GM12878 (cell line): ENCODE results near the gene GPAT3. TPM values are rescaled to one million over a fixed set of nuclear protein-coding genes. Genes with fewer than 3 reads are reported as not detected.

ENCODE experiments used
- ATAC-seq: fragments of 200-7000 bp; cut with Tn5 transposase; 3 replicates; pipeline ENCODE4 v1.9.1; 2020; ENCODE audit warnings: mild to moderate bottlenecking, moderate library complexity
- BruUV-seq: library from RNA; stranded (reverse); fragments of 400-500 nt; replicated peaks from 2 replicates; lab custom pipeline; 2021; lab: Mats Ljungman, UMichigan
- CTCF ChIA-PET: fragments of 300-600 bp; sonication (Branson Sonifier 250); formaldehyde crosslinking; extraction: SDS; loops from one replicate; lab custom pipeline; 2021; ENCODE audit warnings: inconsistent platforms; lab: Yijun Ruan, JAX
- POLR2A ChIA-PET: fragments of 350-600 bp; formaldehyde crosslinking; extraction: SDS; loops from one replicate; lab custom pipeline; 2021; ENCODE audit warnings: inconsistent platforms; lab: Charles Lee
- RAD21 ChIA-PET: fragments of 300-600 bp; sonication (Branson Sonifier 250); formaldehyde crosslinking; loops from one replicate; lab custom pipeline; 2023; ENCODE audit warnings: antibody characterized with exemption; ENCODE audit not compliant: unreplicated experiment; lab: Charles Lee
- SMC1A ChIA-PET: fragments of 300-600 bp; sonication (Branson Sonifier 250); formaldehyde crosslinking; loops from one replicate; lab custom pipeline; 2023; ENCODE audit not compliant: unreplicated experiment, uncharacterized antibody; lab: Charles Lee
- DNase-seq: peaks from one replicate; pipeline ENCODE4 v3.0.0-alpha.2; 2011; ENCODE audit warnings: low read depth, low spot score
- FAIRE-seq: peaks from 3 replicates; lab custom pipeline; 2011; peaks lifted over from hg19 to GRCh38; lab: Jason Lieb, UNC
- H2AFZ ChIP-seq: 2 replicates; pipeline ENCODE4 v1.6.0; 2011; ENCODE audit warnings: low read depth, low read length, control low read depth; ENCODE audit not compliant: control insufficient read depth
- H3K27ac ChIP-seq: 2 replicates; pipeline ENCODE4 v1.5.1; 2011; ENCODE audit warnings: control low read depth; ENCODE audit not compliant: control insufficient read depth, insufficient read depth
- H3K27me3 ChIP-seq, 2 experiments: replicated peaks in 1 of 2; 2 replicates each; pipeline versions ENCODE4 v1.6.0 to v1.6.1; 2011; ENCODE audit warnings: low read length in 1 of 2; ENCODE audit not compliant: control insufficient read depth in 2 of 2, insufficient read depth in 2 of 2
- H3K36me3 ChIP-seq, 2 experiments: 2 replicates each; pipeline ENCODE4 v1.5.1; 2011; ENCODE audit warnings: low read length in 1 of 2; ENCODE audit not compliant: control insufficient read depth in 2 of 2, insufficient read depth in 2 of 2
- H3K4me1 ChIP-seq: 2 replicates; pipeline ENCODE4 v1.6.1; 2011; ENCODE audit warnings: mild to moderate bottlenecking, low read length, moderate library complexity, mixed read lengths; ENCODE audit not compliant: control insufficient read depth, insufficient read depth
- H3K4me2 ChIP-seq: 2 replicates; pipeline ENCODE4 v1.6.0; 2011; ENCODE audit warnings: control low read depth; ENCODE audit not compliant: control insufficient read depth, insufficient read depth
- H3K4me3 ChIP-seq: fragments of 200-600 bp; sonication (generic); 2 replicates; pipeline ENCODE4 v1.5.1; 2016
- H3K79me2 ChIP-seq: 2 replicates; pipeline ENCODE4 v1.6.0; 2011; ENCODE audit warnings: low read length; ENCODE audit not compliant: control insufficient read depth, insufficient read depth
- H3K9ac ChIP-seq: 2 replicates; pipeline ENCODE4 v1.8.0; 2011; ENCODE audit warnings: low read length, control low read depth, mixed read lengths; ENCODE audit not compliant: control insufficient read depth, insufficient read depth
- H3K9me3 ChIP-seq: replicated peaks from 3 replicates; pipeline ENCODE4 v1.5.1; 2011; ENCODE audit warnings: mild to moderate bottlenecking, low read length; ENCODE audit not compliant: control insufficient read depth, insufficient read depth
- H4K20me1 ChIP-seq: 2 replicates; pipeline ENCODE4 v1.6.0; 2011; ENCODE audit not compliant: control insufficient read depth, insufficient read depth
- NRF1 ChIP-seq: conservative IDR thresholded peaks from 2 replicates; pipeline ENCODE4 v1.6.1; 2011; ENCODE audit warnings: mild to moderate bottlenecking, low read depth, low read length, improper control_type of control experiment
- PKNOX1 ChIP-seq: fragments of 450-650 bp; IDR thresholded peaks from 2 replicates; pipeline ENCODE4 v1.6.1; 2016; ENCODE audit warnings: mild to moderate bottlenecking
- RAD21 ChIP-seq: IDR thresholded peaks from 2 replicates; pipeline ENCODE4 v1.6.1; 2011; ENCODE audit warnings: mild to moderate bottlenecking, low read depth, low read length, moderate library complexity; ENCODE audit not compliant: insufficient read depth
- SMC3 ChIP-seq: IDR thresholded peaks from 2 replicates; pipeline ENCODE4 v1.6.1; 2011; ENCODE audit warnings: low read length, improper control_type of control experiment, borderline replicate concordance
- WGBS: methylation state at CpG from one replicate; pipeline ENCODE4 v1.1.6; 2016; ENCODE audit warnings: low lambda C conversion rate; ENCODE audit not compliant: insufficient replicate concordance, insufficient coverage; ENCODE audit errors: missing lambda C conversion rate; 5-methylcytosine and 5-hydroxymethylcytosine counted together
- in situ Hi-C: fragments of 300-500 bp; cut with MboI; formaldehyde crosslinking; loops from 9 replicates; pipeline ENCODE4 v1.14.3; 2018; ENCODE audit warnings: mixed read lengths
- intact Hi-C: fragments of 100-400 bp; cut with micrococcal nuclease; formaldehyde crosslinking; loops from one replicate; pipeline ENCODE4 v1.14.2; 2022; ENCODE audit not compliant: unreplicated experiment
- polyA plus RNA-seq, 11 experiments: library from polyadenylated mRNA; depleted of rRNA in 4 of 11; unstranded in 6 of 11; stranded (reverse) in 5 of 11; fragments of >200 nt; fragmentation: Nextera tagmentation in 4 of 11; fragmentation: Illumina TruSeq in 1 of 11; extraction: Ambion mirVana in 4 of 11; extraction: Trizol in 1 of 11; gene quantifications; 1 replicate in 1 of 11; 2 replicates in 10 of 11; pipeline versions ENCODE4 v1.2.1 to v1.2.3, GENCODE V29; 2011 to 2016; ENCODE audit warnings: inconsistent platforms in 2 of 11, missing spikeins in 2 of 11, low read depth in 1 of 11
- total RNA-seq, 4 experiments: library from RNA; depleted of rRNA in 3 of 4; stranded (reverse); fragments of >200 nt in 3 of 4; fragmentation: Illumina TruSeq in 1 of 4; extraction: Trizol in 1 of 4; gene quantifications; 2 replicates each; pipeline versions ENCODE4 v1.2.1 to v1.2.3, GENCODE V29; 2013 to 2021
- TF ChIP-seq, protein P1 (sequence below), 3 experiments: IDR thresholded peaks in 2 of 3; conservative IDR thresholded peaks in 1 of 3; 2 replicates each; pipeline ENCODE4 v1.5.1; 2011; ENCODE audit warnings: low read depth in 3 of 3, low read length in 3 of 3, mild to moderate bottlenecking in 3 of 3, control low read depth in 2 of 3, moderate library complexity in 2 of 3, inconsistent platforms in 1 of 3, mixed read lengths in 1 of 3; ENCODE audit not compliant: control insufficient read depth in 2 of 3, insufficient read depth in 1 of 3; ENCODE audit errors: extremely low read depth in 1 of 3
- TF ChIP-seq, protein P2 (sequence below): fragments of 450-650 bp; IDR thresholded peaks from 2 replicates; pipeline ENCODE4 v1.6.1; 2018; ENCODE audit warnings: borderline replicate concordance, mild to moderate bottlenecking; ENCODE audit not compliant: partially characterized antibody
- TF ChIP-seq, protein P3 (sequence below): fragments of 450-650 bp; IDR thresholded peaks from 2 replicates; pipeline ENCODE4 v1.6.1; 2014; ENCODE audit warnings: mild to moderate bottlenecking

Gene GPAT3
- total and polyA plus RNA-seq, 10 of the 15 experiments (the other 5 are each of a cell fraction or from before 2014, with no cell fraction given): 0.26 to 1.1 (median 0.52) TPM

- no peak for FAIRE-seq
- intact Hi-C loops (loop anchor here (1.0 kb wide), 1 partner anchor 149 kb away; no protein-coding TSS in a partner anchor), in situ Hi-C loops (no loop called here)
- H2AFZ ChIP-seq: no peak overlapping the region
- ChIA-PET CTCF (interaction anchor here (0.7 to 3.3 kb wide), 16 partner anchors 8 to 160 kb away, joined by 3 to 26 read pairs (median 4); no protein-coding TSS in a partner anchor), SMC1A (interaction anchor here (0.6 to 2.3 kb wide), 3 partner anchors 8 to 150 kb away, joined by 3 to 12 read pairs (median 4); no protein-coding TSS in a partner anchor), RAD21 (no interaction called here), POLR2A (interaction anchor here (0.6 kb wide), 1 partner anchor 337 kb away, joined by 4 read pairs; no protein-coding TSS in a partner anchor)
- H3K36me3 ChIP-seq: no peaks in the 10 kb centered on the region
- 0% methylated on average over 1 of the region's 1 CpG for WGBS
- H3K27ac ChIP-seq: no peak overlapping the region
- H3K9me3 ChIP-seq: no peaks in the 10 kb centered on the region
- H3K4me2 ChIP-seq: no peak overlapping the region
- TF ChIP-seq, protein P1, sequence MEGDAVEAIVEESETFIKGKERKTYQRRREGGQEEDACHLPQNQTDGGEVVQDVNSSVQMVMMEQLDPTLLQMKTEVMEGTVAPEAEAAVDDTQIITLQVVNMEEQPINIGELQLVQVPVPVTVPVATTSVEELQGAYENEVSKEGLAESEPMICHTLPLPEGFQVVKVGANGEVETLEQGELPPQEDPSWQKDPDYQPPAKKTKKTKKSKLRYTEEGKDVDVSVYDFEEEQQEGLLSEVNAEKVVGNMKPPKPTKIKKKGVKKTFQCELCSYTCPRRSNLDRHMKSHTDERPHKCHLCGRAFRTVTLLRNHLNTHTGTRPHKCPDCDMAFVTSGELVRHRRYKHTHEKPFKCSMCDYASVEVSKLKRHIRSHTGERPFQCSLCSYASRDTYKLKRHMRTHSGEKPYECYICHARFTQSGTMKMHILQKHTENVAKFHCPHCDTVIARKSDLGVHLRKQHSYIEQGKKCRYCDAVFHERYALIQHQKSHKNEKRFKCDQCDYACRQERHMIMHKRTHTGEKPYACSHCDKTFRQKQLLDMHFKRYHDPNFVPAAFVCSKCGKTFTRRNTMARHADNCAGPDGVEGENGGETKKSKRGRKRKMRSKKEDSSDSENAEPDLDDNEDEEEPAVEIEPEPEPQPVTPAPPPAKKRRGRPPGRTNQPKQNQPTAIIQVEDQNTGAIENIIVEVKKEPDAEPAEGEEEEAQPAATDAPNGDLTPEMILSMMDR (IDR thresholded peaks at IDR 0.05 in 2 of 3, conservative IDR thresholded peaks at IDR 0.05 in 1 of 3; ENCODE audit: control insufficient read depth in 2 of 3, extremely low read depth in 1 of 3, insufficient read depth in 1 of 3, low read depth in 3 of 3, low read length in 3 of 3): peak; percentile 78 to 94 (median 86)
- TF ChIP-seq NRF1 (no peak), PKNOX1 (no peak), RAD21 (peak; percentile 76), SMC3 (peak; percentile 80)
- TF ChIP-seq, protein P2, sequence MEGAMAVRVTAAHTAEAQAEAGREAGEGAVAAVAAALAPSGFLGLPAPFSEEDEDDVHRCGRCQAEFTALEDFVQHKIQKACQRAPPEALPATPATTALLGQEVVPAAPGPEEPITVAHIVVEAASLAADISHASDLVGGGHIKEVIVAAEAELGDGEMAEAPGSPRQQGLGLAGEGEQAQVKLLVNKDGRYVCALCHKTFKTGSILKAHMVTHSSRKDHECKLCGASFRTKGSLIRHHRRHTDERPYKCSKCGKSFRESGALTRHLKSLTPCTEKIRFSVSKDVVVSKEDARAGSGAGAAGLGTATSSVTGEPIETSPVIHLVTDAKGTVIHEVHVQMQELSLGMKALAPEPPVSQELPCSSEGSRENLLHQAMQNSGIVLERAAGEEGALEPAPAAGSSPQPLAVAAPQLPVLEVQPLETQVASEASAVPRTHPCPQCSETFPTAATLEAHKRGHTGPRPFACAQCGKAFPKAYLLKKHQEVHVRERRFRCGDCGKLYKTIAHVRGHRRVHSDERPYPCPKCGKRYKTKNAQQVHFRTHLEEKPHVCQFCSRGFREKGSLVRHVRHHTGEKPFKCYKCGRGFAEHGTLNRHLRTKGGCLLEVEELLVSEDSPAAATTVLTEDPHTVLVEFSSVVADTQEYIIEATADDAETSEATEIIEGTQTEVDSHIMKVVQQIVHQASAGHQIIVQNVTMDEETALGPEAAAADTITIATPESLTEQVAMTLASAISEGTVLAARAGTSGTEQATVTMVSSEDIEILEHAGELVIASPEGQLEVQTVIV: no peak
- TF ChIP-seq, protein P3, sequence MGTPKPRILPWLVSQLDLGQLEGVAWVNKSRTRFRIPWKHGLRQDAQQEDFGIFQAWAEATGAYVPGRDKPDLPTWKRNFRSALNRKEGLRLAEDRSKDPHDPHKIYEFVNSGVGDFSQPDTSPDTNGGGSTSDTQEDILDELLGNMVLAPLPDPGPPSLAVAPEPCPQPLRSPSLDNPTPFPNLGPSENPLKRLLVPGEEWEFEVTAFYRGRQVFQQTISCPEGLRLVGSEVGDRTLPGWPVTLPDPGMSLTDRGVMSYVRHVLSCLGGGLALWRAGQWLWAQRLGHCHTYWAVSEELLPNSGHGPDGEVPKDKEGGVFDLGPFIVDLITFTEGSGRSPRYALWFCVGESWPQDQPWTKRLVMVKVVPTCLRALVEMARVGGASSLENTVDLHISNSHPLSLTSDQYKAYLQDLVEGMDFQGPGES: no peak
- H4K20me1 ChIP-seq: no peaks in the 10 kb centered on the region
- H3K4me1 ChIP-seq: no peaks in the 10 kb centered on the region
- no peak overlapping the region for H3K9ac ChIP-seq
- H3K79me2 ChIP-seq: no peaks in the 10 kb centered on the region
- no TSS peak for BruUV-seq
- no peaks in the 10 kb centered on the region for H3K27me3 ChIP-seq
- no peak overlapping the region for H3K4me3 ChIP-seq
- no peak for DNase-seq
- ATAC-seq: peak; percentile 82
These were observed 44.9 kb upstream of the GPAT3 start for GRCh38 chr4:83490876-83491450.
